Spleen (tissue), 11 donors: Measurements from ENCODE around the gene RNF19B. TPM values are rescaled to one million over a fixed set of nuclear protein-coding genes. Genes with fewer than 3 reads are reported as not detected.

Experiments used
- DNase-seq: peaks from one replicate; pipeline ENCODE4 v3.0.0-alpha.2; 2020
- H3K27ac ChIP-seq, 8 donors: fragments of 200-600 bp; sonication (generic) in 7 of 8; 1 replicate in 4 of 8; 2 replicates in 4 of 8; pipeline versions ENCODE4 v1.5.0 to v1.8.0; 2016 to 2021; ENCODE audit warnings: inconsistent platforms in 4 of 8, mild to moderate bottlenecking in 4 of 8, moderate library complexity in 1 of 8
- H3K27me3 ChIP-seq, 7 donors: fragments of 200-600 bp; sonication (generic) in 6 of 7; replicated peaks in 1 of 7; 1 replicate in 4 of 7; 2 replicates in 3 of 7; pipeline versions ENCODE4 v1.5.0 to v1.8.0; 2016 to 2021; ENCODE audit warnings: inconsistent platforms in 3 of 7, mild to moderate bottlenecking in 1 of 7
- H3K36me3 ChIP-seq, 6 donors: fragments of 200-600 bp; sonication (generic) in 5 of 6; 1 replicate in 4 of 6; 2 replicates in 2 of 6; pipeline versions ENCODE4 v1.5.0 to v1.8.0; 2016 to 2021; ENCODE audit warnings: inconsistent platforms in 2 of 6
- H3K4me1 ChIP-seq, 6 donors: fragments of 200-600 bp; sonication (generic) in 5 of 6; 1 replicate in 3 of 6; 2 replicates in 3 of 6; pipeline versions ENCODE4 v1.5.0 to v1.8.0; 2016 to 2021; ENCODE audit warnings: inconsistent platforms in 3 of 6
- H3K4me3 ChIP-seq, 8 donors: fragments of 200-600 bp; sonication (generic) in 7 of 8; 1 replicate in 4 of 8; 2 replicates in 4 of 8; pipeline versions ENCODE4 v1.5.0 to v1.8.0; 2016 to 2021; ENCODE audit warnings: inconsistent platforms in 4 of 8, mild to moderate bottlenecking in 4 of 8, moderate library complexity in 2 of 8
- H3K9me3 ChIP-seq, 8 donors: fragments of 200-600 bp; sonication (generic) in 7 of 8; 1 replicate in 4 of 8; 2 replicates in 4 of 8; pipeline versions ENCODE4 v1.5.0 to v1.8.0; 2016 to 2021; ENCODE audit warnings: inconsistent platforms in 4 of 8
- POLR2A ChIP-seq, 3 donors: fragments of 450-650 bp; IDR thresholded peaks; one replicate each; pipeline ENCODE4 v1.5.1; 2017; ENCODE audit warnings: antibody characterized with exemption in 3 of 3, mild to moderate bottlenecking in 1 of 3
- POLR2AphosphoS5 ChIP-seq, 3 donors: sonication (generic); formaldehyde crosslinking; IDR thresholded peaks; one replicate each; pipeline ENCODE4 v1.5.1; 2017; ENCODE audit warnings: antibody characterized with exemption in 3 of 3
- WGBS, 5 donors: extraction: QIAGEN DNeasy Blood & Tissue Kit in 3 of 5; methylation state at CpG; one replicate each; pipeline versions ENCODE4 v1.1.5 to v1.1.7; 2013 to 2018; 5-methylcytosine and 5-hydroxymethylcytosine counted together
- intact Hi-C: fragments of 100-400 bp; cut with DNase I; formaldehyde crosslinking; loops from one replicate; pipeline ENCODE4 v1.15.0; 2023; ENCODE audit warnings: low total_unique reads
- polyA plus RNA-seq, 3 donors: library from polyadenylated mRNA; stranded (reverse); fragments of 200-250 nt; gene quantifications; one replicate each; pipeline ENCODE4 v1.2.1, GENCODE V29; 2013
- total RNA-seq, 7 donors: library from RNA; depleted of rRNA in 3 of 7; stranded (reverse); fragments of >200 nt in 3 of 7; fragmentation: NEBNext Ultra II Directional in 4 of 7; extraction: Animal tissue kit (Norgen Biotek cat#: 25700) in 4 of 7; gene quantifications; one replicate each; pipeline versions ENCODE4 v1.1.0 to v1.2.1, GENCODE V29; 2016 to 2021
- TF ChIP-seq, protein P1 (sequence below), 11 experiments: fragments of 200-600 bp in 7 of 11; fragments of 450-650 bp in 4 of 11; sonication (generic) in 4 of 11; IDR thresholded peaks in 8 of 11; conservative IDR thresholded peaks in 3 of 11; 1 replicate in 7 of 11; 2 replicates in 4 of 11; pipeline versions ENCODE4 v1.4.0 to v1.8.0; 2016 to 2021; ENCODE audit warnings: antibody characterized with exemption in 11 of 11, inconsistent platforms in 4 of 11, mild to moderate bottlenecking in 1 of 11
- donor health status: healthy with polysubstance abuse.
- donor health status: DM: no; HTN: no; CAD: no; lungs with moderate emphysema.
- donor health status: DM: no; HTN: no; CAD: no.
- donor health status: Bipolar disorder and iron deficiency.
- donor health status: healthy.
- donor health status: DM: no; HTN: no; CAD: no.
- donor health status: DM: yes; HTN: yes; CAD: no.

Gene RNF19B
- total and polyA plus RNA-seq, 10 donors = 3.6 to 38.4 (median 25.6) TPM

DNA sequence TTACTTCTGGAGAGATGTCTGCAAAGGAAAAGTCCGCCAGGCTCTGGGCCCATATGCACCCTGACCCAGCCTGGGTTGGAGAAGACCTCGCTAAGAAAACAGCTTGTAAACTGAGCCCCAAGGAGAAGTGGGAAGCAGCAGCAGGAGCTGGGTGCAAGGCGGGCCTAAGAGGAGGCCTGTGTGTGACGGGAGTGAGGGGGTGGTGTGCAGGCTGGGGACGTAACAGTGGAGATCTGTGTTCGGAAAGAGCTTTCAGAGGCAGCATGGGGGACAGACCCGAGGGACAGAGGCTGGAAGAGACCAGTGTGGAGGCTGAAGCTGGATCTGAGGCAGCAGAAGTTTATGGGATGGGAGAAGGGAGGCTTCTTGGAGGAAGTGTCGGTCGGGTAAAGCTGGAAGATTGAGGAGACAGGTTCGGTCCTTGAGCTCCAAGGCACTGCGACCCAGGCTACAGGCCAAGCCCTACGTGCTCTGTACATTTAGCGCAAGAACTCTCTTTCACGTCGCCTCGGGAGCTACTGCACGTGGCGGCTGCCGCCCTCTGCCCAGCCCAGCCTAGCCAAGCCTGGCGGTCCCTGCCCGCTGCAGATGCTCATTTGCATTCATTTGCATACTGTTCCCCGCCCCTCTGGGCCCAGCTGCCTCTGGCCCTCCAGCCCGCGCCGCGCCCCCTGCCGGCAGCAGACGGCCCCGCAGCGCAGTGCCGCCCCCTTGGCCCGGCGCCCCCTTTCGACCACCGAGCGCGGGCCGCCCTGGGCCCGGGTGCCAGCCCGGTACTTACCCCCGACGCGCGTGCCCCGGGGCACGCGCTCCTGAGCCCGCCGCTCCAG, 72.0 kb downstream of the RNF19B start:
- intact Hi-C loops = no loop called here
- no peak overlapping the region for H3K27ac ChIP-seq
- H3K9me3 ChIP-seq = no peaks in the 10 kb centered on the region
- peaks cover 0 to 79% (median 35%) of the 10 kb centered on the region in 7 donors for H3K27me3 ChIP-seq
- WGBS, 5 donors = 20 to 30% (median 23%) methylated on average over 33 to 49 of the region's 49 CpGs
- peak; percentile 77 for DNase-seq
- TF ChIP-seq POLR2AphosphoS5 (IDR thresholded peaks at IDR 0.05) = no peak
- TF ChIP-seq, protein P1, sequence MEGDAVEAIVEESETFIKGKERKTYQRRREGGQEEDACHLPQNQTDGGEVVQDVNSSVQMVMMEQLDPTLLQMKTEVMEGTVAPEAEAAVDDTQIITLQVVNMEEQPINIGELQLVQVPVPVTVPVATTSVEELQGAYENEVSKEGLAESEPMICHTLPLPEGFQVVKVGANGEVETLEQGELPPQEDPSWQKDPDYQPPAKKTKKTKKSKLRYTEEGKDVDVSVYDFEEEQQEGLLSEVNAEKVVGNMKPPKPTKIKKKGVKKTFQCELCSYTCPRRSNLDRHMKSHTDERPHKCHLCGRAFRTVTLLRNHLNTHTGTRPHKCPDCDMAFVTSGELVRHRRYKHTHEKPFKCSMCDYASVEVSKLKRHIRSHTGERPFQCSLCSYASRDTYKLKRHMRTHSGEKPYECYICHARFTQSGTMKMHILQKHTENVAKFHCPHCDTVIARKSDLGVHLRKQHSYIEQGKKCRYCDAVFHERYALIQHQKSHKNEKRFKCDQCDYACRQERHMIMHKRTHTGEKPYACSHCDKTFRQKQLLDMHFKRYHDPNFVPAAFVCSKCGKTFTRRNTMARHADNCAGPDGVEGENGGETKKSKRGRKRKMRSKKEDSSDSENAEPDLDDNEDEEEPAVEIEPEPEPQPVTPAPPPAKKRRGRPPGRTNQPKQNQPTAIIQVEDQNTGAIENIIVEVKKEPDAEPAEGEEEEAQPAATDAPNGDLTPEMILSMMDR (IDR thresholded peaks at IDR 0.05 in 8 of 11, conservative IDR thresholded peaks at IDR 0.05 in 3 of 11) = peak in 6 of 11 experiments; percentile 26 to 65 (median 56)
- H3K4me1 ChIP-seq = peaks cover 6 to 20% (median 15%) of the 10 kb centered on the region in 6 donors
- peak overlapping the region; percentile 15 to 67 (median 36) for H3K4me3 ChIP-seq
- no peaks in the 10 kb centered on the region for H3K36me3 ChIP-seq

DNA sequence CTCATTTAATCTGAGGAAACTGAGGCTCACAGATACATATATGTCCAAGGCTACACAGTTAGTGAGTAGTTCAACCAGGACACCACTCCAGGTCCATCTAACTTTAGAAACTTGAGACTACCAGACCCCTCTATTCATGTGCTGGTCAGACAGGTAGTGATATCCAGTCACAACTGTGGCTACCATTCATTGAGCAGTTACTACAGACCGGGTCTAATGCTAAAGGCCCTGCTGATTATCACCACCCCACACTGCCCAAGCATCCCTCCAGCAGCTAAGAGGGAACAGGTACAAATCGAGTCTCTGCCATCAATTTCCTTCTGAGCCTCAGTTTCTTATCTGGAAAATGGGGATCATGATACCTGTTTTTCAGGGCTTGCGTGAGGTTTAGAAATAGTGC, 73.0 kb downstream of the RNF19B start:
- TF ChIP-seq POLR2A (IDR thresholded peaks at IDR 0.05) (no peak), POLR2AphosphoS5 (IDR thresholded peaks at IDR 0.05) (no peak)
- TF ChIP-seq, protein P1 (IDR thresholded peaks at IDR 0.05 in 8 of 11, conservative IDR thresholded peaks at IDR 0.05 in 3 of 11) = no peak
- peaks cover 0 to 88% (median 45%) of the 10 kb centered on the region in 7 donors for H3K27me3 ChIP-seq

DNA sequence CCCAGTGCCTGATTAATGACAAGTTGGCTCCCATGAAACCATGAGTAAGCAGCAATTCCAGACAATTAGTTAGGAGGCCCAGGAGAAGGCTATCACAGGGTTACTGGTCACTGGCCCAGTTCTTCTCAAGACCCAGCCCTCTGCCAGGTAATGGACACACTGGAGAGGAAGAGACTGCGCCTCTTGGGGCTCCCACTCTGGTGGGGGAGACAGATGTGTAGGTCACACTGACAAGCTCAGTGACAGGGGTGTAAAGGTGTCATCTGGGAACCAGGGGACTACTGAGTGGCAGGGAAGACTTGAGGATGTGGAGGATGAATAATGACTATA, 73.4 kb downstream of the RNF19B start:
- DNase-seq = no peak
- H3K27ac ChIP-seq = no peak overlapping the region
- H3K4me3 ChIP-seq = no peak overlapping the region
- H3K36me3 ChIP-seq = no peaks in the 10 kb centered on the region
- peaks cover 6 to 27% (median 20%) of the 10 kb centered on the region in 6 donors for H3K4me1 ChIP-seq
- 86 to 100% (median 91%) methylated on average over 1 of the region's 1 CpG for WGBS, 5 donors
- intact Hi-C loops = no loop called here
- H3K9me3 ChIP-seq = no peaks in the 10 kb centered on the region
- TF ChIP-seq, protein P1 (IDR thresholded peaks at IDR 0.05 in 8 of 11, conservative IDR thresholded peaks at IDR 0.05 in 3 of 11) = no peak
- peaks cover 0 to 93% (median 49%) of the 10 kb centered on the region in 7 donors for H3K27me3 ChIP-seq

More for the DNA sequence above, 73.0 kb downstream of the RNF19B start:
- peaks cover 6 to 23% (median 17%) of the 10 kb centered on the region in 6 donors for H3K4me1 ChIP-seq
- WGBS, 5 donors = 90 to 98% (median 93%) methylated on average over 3 of the region's 3 CpGs
- intact Hi-C loops = no loop called here
- H3K9me3 ChIP-seq = no peaks in the 10 kb centered on the region
- no peak overlapping the region for H3K4me3 ChIP-seq
- no peaks in the 10 kb centered on the region for H3K36me3 ChIP-seq
- H3K27ac ChIP-seq = no peak overlapping the region
- no peak for DNase-seq

DNA sequence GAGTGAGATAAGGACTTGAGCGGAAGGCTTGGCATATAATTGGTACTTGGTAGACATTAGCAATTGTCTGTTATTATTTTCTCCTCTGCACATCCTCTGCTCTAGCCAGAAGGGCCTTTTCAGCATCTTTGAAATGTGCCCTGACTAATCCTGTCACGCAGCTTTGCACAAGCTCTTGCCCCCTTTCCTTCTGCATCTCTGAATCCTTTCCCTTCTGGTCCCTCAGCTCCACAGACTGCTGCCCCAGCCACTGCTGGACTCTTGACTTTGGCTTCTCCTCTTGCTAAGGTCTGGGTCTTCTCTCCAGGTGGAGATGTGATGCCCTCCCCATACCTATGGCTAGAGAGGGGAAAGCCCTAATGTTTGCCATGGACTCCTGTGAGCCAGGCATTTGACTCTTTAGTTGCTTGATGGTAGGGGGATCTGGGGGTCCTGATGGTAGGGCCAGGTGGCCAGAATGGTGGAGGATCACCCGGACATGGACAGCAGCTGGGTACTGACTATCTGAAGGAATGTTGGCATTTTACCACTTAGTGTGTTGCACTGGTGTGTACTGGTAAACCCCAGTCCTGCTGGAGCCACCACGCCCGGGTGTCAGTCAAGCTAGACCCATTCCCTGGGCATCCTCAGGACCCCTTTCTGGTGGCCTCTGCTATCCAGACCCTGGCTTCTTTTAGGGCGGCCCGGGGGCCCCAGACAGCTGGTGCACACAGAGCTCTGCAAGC, 73.9 kb downstream of the RNF19B start:
- Histone ChIP-seq H3K4me3 (no peak overlapping the region), H3K36me3 (no peaks in the 10 kb centered on the region), H3K4me1 (peaks cover 6 to 32% (median 24%) of the 10 kb centered on the region in 6 donors), H3K27me3 (peaks cover 0 to 98% (median 54%) of the 10 kb centered on the region in 7 donors), H3K9me3 (no peaks in the 10 kb centered on the region), H3K27ac (no peak overlapping the region)
- peak; percentile 52 for DNase-seq
- WGBS, 5 donors = 87 to 91% (median 90%) methylated on average over 7 of the region's 7 CpGs
- TF ChIP-seq POLR2A (IDR thresholded peaks at IDR 0.05) (no peak), POLR2AphosphoS5 (IDR thresholded peaks at IDR 0.05) (no peak)
- TF ChIP-seq, protein P1 (IDR thresholded peaks at IDR 0.05 in 8 of 11, conservative IDR thresholded peaks at IDR 0.05 in 3 of 11) = no peak
- intact Hi-C loops = no loop called here
